HG03558 (cell line): ENCODE measurements around the gene CDS2.
A peak's percentile ranks its signal among the peaks of the same experiment; 100 is the strongest.

Source experiments
- ATAC-seq: cut with Tn5 transposase; IDR thresholded peaks from one replicate; pipeline ENCODE4 v1.9.1; 2021; ENCODE audit warnings: moderate number of reproducible peaks; ENCODE audit not compliant: unreplicated experiment; ENCODE audit errors: extremely low read depth

The CDS2 gene

DNA sequence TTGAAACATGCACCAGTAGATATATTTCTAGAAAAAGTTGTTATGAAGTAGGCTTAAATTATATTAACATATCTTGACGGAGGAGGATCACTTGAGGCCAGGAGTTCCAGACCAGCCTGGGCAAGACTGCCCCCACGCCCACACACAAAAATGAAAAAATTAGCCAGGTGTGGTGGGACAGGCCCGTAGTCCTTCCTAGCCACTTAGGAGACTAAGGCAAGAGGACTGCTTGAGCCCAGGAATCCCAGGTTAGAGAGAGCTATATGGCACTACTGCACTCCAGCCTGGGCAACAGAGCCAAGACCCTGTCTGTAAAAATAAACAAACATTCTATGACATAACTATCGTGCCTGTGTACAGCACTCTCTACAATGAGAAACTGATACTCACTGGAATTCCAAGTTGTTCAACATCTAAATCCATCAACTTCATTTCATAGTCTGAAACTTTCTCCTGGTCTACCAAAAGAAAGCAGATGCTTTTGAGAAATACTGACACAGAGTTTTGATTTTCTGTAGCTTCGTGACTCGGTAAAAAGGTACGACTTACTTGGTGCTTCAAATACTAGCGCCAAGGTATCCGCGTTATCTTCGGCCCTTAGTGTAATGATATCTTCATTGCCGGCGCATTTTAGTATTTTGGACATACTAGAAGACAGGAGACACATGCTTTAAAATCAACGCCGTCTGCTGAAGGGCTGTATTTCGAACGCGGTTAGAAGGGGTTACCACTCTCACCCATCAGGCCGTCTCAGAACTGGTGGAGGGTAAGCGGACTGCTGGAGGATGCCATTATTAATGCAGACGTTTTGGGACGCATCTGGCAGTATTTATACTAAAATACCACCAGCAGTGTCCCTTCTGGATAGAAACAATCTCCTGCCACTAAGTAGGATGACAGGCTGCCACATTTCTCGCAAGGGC, 8.3 kb upstream of the CDS2 start:
- no peak for ATAC-seq

- no peak for ATAC-seq
Observed at GRCh38 chr20:5119143-5119434, 7.7 kb upstream of the CDS2 start.

GRCh38 chr20:5119435-5120184, 7.2 kb upstream of the CDS2 start, which contains the start of gene PCNA:
Gene PCNA, minus strand, starts transcription at chr20:5119958. Its CDS starts 160 bp downstream, at chr20:5119798.
- ATAC-seq: peak; percentile 81

DNA sequence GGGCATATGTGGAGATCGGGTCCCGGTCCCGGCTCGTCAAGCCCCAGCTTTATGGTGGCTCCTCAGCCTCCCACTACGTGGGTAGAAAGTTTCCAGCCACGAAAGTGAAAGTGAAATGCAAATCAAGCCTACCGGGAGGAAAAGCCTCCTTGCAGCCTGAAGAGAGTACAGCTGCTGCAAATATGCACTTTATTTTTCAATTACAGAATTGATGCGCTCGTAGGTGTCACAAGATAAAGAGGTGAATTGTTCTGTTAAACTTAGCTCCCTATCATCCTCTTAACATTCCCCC, 6.7 kb upstream of the CDS2 start:
- no peak for ATAC-seq

GRCh38 chr20:5122873-5123260, 3.9 kb upstream of the CDS2 start:
- ATAC-seq: no peak

DNA sequence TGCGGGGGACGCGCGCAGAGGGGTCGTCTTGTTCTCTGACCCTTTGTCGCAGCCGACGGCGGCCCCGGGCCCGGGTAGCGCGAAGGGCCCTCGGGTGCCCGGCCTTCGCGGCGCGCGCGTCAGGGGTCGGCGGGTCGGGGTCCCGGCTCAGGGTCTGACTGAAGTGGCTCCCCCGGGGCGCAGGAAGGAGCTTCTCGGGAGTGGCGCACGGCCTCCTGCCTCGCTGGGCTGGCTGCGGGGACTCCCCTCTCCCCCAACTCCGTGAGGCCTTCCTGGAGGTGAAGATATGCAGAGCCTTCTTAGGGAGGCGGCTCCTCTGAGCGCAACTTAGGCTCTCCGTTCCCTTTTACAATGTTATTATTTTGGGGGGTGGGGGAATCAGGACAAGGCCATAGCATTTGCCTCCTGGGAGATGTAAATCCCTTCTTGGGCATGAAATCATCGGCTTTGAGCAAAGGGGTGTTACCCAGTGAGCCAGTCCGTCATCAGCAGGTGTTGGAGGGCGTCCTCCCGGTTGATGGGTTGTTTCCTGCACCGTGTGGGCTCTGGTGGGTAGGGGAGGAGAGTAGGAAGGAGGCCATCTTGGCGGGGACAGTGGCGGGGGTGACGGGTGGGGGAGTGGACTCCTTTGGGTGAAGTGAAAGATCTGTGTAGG, 523 bp downstream of the CDS2 start:
- peak; percentile 8 for ATAC-seq

GRCh38 chr20:5127859-5128424, 1.1 kb downstream of the CDS2 start:
- no peak for ATAC-seq

GRCh38 chr20:5128886-5129285, 2.1 kb downstream of the CDS2 start:
- ATAC-seq: no peak

DNA sequence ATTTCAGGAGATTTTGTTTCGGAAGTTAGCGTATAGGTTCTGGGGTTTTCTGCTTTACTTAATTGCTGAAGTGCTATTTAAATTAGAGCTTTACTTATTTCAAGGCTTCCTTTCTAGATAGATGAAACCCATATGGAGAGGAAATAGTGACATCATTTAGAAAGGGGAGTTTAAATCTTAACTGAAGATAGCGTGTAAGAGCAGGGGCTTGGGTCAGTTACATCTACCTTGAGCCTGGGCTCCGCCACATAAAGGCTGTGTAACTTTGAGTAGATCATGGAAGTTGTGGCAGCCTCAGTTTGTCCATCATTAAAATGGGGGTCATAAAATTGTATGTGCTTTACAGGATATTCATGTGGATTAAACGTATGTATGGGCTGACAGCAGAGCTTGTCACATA, 4.7 kb downstream of the CDS2 start:
- no peak for ATAC-seq

- no peak for ATAC-seq
Observed at GRCh38 chr20:5133998-5134397, 7.2 kb downstream of the CDS2 start.

DNA sequence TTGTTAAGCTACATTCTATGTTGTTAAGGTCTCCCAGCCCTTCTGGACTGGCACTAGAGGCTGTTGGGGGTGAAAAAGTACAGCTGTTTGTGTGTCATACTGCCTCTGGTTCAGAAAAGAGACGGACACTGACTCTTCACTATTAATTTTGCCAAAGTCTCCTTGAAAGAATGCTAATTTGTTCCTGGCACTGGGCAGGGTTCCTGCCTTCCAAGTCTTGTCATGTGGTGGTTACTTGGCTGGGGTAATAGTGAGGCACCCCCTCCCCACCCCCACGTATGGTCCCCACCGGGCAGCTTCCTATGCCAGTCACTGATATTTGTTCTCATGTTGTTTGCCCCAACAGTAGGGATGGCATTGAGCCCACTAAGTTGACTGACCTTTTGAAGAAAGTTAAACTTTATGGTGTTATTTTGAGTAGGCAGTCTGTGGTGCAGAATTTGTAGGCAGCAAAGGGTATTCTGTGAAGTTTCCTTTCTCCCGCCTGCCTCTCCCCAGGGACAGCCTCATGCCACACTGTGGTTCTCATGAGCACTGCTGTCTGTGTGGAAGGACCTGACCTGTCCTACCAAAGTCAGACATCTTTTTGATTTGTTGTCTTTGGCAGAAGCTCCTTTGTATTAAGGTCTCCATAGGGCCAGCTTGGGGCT, 8.7 kb downstream of the CDS2 start:
- ATAC-seq: no peak

GRCh38 chr20:5136096-5136495, 9.3 kb downstream of the CDS2 start:
- no peak for ATAC-seq

GRCh38 chr20:5140195-5140594, 13.4 kb downstream of the CDS2 start:
- ATAC-seq: no peak

GRCh38 chr20:5141615-5142014, 14.8 kb downstream of the CDS2 start:
- no peak for ATAC-seq

GRCh38 chr20:5143851-5144250, 17.0 kb downstream of the CDS2 start:
- ATAC-seq: no peak

DNA sequence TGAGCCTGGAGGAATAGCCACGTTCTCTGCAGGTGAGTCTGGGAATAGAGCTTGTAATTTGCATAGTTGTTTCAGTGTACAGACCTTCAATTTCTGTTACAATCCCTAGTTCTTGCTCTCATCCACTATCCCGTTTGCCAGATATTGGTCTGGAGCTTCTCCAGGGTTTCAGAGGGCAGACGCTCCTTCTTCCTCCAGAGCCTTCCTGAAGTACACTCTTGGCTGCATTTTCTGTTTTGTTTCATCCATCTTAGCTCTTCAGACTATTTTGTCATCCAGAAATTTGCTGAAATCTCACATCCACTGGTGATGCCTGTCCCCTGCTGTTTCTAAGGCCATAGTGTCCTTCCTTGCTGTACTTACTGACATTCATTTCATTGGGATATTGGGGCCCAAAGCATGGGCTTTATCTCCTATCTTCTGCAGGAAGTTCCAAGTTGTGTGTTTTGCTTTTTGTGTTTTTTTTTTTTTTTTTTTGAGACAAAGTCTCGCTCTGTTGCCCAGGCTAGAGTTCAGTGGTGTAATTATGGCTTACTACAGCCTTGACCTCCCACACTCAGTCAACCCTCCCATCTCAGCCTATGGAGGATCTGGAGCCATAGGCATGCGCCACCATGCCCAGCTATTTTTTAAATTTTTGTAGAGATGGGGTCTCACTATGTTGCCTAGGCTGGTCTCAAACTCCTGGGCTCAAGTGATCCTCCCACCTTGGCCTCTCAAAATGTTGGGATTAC, 18.7 kb downstream of the CDS2 start:
- ATAC-seq: no peak

GRCh38 chr20:5146099-5146668, 19.4 kb downstream of the CDS2 start:
- ATAC-seq: no peak

DNA sequence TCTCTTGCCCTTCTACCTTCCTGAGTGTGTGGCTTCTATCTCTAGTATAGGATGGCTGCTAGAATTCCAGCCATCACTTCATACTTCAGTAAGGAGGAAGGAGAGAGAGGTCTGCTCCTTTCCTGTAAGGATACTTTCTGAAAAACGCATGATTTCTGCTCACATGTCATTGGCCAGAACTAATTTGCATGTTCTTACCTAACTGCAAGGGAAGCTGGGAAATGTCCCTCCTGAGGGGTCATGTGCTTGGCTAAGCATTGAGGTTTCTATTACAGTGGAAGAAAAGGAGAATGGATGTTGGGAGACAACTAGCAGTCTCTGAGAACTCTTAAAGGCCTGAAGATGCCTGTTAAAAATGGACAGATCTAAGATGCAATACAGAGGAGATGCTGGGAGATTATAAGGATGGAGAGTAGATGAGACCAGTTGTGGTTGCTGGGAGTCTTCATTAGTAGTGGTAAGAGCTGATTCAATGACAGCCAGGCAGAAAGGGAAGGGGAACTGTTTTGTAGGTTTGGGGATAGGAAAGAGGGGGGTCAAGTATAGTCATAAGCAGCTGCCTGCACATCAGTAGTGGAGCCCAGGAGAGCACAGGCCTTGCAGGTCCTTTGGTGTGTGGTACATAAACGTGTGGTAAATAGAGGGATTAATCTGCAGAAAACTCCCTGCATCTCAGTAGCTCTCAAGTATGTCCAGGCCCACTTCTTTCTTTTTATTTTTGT, 20.2 kb downstream of the CDS2 start:
- no peak for ATAC-seq

GRCh38 chr20:5148581-5148980, 21.8 kb downstream of the CDS2 start:
- no peak for ATAC-seq
